ENCODE results near the gene ASPHD1.

DNA sequence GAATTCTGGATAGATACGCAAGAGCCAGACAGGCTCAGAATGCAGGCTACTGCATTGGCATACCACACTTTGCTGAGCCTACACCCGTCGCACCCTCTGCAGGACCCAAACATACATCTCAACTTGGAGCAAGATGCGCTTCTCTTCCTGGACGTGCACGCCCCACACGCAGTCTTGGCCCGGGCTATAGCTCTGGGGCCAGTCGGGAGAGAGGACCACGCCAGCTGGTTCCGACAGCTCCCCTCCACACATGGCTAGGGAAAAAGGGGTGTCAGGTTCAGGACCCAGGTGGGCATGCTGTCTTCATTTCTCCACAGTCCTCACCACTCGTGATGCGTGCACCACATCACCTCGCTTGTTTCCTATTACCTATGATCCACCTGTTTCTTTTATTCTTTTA lies 22.1 kb upstream of the ASPHD1 start:
- TF ChIP-seq, protein P1, sequence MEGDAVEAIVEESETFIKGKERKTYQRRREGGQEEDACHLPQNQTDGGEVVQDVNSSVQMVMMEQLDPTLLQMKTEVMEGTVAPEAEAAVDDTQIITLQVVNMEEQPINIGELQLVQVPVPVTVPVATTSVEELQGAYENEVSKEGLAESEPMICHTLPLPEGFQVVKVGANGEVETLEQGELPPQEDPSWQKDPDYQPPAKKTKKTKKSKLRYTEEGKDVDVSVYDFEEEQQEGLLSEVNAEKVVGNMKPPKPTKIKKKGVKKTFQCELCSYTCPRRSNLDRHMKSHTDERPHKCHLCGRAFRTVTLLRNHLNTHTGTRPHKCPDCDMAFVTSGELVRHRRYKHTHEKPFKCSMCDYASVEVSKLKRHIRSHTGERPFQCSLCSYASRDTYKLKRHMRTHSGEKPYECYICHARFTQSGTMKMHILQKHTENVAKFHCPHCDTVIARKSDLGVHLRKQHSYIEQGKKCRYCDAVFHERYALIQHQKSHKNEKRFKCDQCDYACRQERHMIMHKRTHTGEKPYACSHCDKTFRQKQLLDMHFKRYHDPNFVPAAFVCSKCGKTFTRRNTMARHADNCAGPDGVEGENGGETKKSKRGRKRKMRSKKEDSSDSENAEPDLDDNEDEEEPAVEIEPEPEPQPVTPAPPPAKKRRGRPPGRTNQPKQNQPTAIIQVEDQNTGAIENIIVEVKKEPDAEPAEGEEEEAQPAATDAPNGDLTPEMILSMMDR (conservative IDR thresholded peaks at IDR 0.05 in 1 of 2, IDR thresholded peaks at IDR 0.05 in 1 of 2; ENCODE audit: low read depth in 1 of 2, low read length in 2 of 2), result no peak
- TF ChIP-seq EZH2 (IDR thresholded peaks at IDR 0.05; ENCODE audit: low read length, missing control alignments), result no peak
